ENCODE data around the gene GRPEL1.
"Not testable (repeated sequence)": the region's sequence is repeated elsewhere in the genome, so short reads cannot be mapped to it uniquely, and the experiment has no call there.

GRPEL1 gene

DNA sequence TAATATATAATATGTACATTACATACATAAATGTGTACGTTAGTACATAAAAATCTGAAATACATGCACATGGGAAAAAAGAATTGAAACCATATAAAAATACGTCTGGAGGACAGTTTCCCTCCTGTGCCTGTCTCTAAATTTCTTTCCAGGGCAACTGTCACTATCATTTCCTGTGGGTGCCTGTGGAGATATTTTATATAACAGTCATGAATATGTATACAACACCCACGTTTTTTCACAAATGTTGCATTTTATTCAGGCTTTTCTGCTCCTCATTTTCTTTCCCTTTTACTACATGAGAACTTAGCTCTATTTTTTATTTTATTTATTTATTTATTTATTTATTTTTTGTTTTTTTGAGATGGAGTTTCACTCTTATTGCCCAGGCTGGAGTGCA lies 24.2 kb upstream of the GRPEL1 start:
- TF ChIP-seq, protein P1, sequence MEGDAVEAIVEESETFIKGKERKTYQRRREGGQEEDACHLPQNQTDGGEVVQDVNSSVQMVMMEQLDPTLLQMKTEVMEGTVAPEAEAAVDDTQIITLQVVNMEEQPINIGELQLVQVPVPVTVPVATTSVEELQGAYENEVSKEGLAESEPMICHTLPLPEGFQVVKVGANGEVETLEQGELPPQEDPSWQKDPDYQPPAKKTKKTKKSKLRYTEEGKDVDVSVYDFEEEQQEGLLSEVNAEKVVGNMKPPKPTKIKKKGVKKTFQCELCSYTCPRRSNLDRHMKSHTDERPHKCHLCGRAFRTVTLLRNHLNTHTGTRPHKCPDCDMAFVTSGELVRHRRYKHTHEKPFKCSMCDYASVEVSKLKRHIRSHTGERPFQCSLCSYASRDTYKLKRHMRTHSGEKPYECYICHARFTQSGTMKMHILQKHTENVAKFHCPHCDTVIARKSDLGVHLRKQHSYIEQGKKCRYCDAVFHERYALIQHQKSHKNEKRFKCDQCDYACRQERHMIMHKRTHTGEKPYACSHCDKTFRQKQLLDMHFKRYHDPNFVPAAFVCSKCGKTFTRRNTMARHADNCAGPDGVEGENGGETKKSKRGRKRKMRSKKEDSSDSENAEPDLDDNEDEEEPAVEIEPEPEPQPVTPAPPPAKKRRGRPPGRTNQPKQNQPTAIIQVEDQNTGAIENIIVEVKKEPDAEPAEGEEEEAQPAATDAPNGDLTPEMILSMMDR (IDR thresholded peaks at IDR 0.05; ENCODE audit: insufficient read depth, low read depth, low read length, missing control alignments), result no peak
- DNase-seq (ENCODE audit: low read depth), result no peak
- no peak overlapping the region for H3K4me3 ChIP-seq (ENCODE audit: low read depth, low read length)

DNA sequence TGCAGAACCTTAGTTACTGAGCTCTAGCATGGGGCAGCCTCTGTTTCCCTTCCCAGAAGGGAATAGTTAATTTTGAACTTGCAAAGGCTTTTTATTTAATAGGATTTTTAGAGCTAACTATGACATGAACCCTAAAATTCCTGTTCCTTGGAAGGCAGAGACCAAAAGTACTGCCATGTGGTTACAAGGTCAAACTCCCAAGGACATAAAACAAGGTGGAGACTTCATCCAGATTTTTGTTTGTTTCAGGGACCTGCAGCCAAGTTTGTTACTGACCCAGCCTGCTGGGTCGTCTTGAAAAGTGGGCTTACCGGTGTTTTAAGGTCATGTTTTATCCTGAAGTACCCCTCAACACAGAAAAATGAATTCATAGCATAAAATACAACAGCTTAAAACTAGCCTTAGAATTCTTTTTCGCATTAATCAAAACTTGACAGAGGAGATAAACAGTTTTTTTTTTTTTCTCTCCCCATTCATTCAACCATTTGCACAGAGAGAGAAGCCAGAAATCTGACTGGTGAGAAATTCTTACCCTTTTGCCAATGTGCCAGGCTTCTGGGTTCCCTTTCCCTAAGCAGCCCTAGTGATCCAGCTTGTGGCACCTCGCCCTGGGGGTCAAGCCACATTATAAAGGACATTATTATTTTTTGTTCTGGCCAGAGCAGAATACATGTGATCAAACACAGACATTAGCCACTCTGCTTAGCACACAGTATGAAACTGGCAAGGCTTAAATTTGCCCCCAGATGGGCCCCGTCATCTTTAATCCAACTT lies 21.5 kb upstream of the GRPEL1 start:
- TF ChIP-seq, protein P1 (IDR thresholded peaks at IDR 0.05; ENCODE audit: insufficient read depth, low read depth, low read length, missing control alignments), result no peak

DNA sequence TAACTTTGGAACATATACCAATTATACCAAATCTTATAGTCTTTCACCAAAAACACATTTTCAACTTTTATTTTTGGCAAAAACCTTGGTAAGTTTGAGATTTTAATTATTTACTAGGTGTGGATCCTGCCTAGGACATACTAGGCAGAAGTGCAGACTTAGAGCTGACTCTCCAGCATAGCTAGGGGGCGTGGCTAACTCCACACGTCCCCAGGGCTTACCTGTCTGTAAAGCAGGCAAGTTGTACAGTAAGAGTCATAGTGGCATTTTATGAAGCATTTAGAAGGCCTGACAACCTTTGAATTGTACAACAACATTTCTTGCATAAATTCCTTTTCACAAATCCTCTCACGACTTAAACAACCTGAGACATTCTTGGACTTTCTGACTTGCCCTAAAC lies 19.2 kb upstream of the GRPEL1 start:
- no peak overlapping the region for H3K4me3 ChIP-seq (ENCODE audit: low read depth, low read length)
- TF ChIP-seq, protein P1 (IDR thresholded peaks at IDR 0.05; ENCODE audit: insufficient read depth, low read depth, low read length, missing control alignments), result no peak
- DNase-seq (ENCODE audit: low read depth), result no peak

More for the DNA sequence above, 21.5 kb upstream of the GRPEL1 start:
- DNase-seq (ENCODE audit: low read depth), result no peak
- H3K4me3 ChIP-seq (ENCODE audit: low read depth, low read length), result no peak overlapping the region

DNA sequence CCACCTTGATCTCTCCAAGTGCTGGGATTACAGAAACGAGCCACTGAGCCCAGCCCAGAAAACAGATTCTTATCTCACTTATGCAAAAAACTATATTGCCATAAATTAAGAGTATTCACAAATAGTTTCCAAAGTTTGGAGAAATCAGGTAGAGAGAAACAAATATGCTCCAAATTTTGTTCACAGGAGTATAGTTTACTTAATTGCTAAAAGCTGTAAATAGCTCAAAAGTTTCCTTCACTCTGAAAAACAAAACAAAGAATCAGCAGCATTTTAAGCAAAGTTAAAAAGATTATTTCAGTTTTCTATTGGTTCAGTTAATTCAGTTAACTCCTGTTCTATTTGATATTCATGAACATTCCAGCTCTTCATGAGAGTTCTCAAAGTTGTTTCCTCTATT lies 18.5 kb upstream of the GRPEL1 start:
- no peak overlapping the region for H3K4me3 ChIP-seq (ENCODE audit: low read depth, low read length)
- TF ChIP-seq, protein P1 (IDR thresholded peaks at IDR 0.05; ENCODE audit: insufficient read depth, low read depth, low read length, missing control alignments), result no peak
- DNase-seq (ENCODE audit: low read depth), result no peak

DNA sequence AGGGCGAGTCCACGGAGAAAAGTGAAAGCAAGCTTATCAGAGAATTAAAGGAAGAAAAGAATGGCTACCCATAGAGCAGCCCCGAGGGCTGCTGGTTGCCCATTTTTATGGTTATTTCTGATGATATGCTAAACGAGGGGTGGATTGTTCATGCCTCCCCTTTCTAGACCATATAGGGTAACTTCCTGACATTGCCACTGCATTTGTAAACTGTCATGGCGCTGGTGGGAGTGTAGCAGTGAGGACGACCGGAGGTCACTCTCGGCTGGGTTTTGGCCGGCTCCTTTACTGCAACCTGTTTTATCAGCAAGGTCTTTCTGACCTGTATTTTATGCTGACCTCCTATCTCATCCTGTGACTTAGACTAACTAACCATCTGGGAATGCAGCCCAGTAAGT lies 16.7 kb upstream of the GRPEL1 start:
- not testable (repeated sequence) for DNase-seq (ENCODE audit: low read depth); H3K4me3 ChIP-seq (ENCODE audit: low read depth, low read length)

DNA sequence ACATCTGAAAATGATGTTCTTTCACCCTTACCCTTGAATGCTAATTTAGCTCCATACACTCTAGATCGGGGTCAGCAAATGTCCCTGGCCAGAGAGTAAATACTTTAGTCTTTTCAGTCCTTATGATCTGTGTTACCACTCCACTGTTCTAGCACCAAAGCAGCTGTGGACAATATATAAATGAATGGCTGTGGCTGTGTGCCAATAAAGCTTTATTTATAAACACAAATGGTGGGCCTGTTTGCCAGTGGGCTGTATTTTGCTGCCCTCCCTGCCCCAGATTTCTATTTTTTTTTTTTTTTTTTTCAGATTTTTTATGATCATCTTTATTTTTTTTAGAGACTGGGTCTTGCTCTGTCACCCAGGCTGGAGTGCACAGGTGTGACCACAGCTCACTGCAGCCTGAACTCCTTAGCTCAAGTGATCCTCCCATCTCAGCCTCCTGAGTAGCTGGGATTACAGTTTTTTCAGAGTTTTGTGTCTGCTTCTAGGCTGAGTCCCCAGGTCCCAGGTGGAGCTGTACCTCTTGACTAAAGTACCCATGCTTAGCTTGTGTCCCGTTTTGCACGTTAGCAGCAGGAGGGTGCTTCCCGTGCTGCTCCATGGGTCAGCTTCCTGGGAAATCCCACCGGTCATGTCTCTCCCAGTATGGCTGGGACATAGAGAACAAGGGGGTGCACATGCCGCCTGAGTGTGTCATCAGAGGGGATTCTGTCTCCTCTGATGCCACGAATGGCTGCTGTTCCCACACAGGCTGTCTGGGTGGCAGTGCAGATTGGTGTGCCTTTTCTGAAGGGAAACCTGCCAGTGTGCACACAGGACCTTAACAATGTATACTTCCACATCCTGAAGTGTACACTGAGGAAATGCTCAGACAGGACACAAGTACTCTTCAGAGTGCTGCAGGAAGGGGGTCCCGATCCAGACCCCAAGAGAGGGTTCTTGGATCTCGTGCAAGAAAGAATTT lies 16.0 kb upstream of the GRPEL1 start:
- H3K4me3 ChIP-seq (ENCODE audit: low read depth, low read length), result no peak overlapping the region
- TF ChIP-seq, protein P1 (IDR thresholded peaks at IDR 0.05; ENCODE audit: insufficient read depth, low read depth, low read length, missing control alignments), result no peak
- no peak for DNase-seq (ENCODE audit: low read depth)

DNA sequence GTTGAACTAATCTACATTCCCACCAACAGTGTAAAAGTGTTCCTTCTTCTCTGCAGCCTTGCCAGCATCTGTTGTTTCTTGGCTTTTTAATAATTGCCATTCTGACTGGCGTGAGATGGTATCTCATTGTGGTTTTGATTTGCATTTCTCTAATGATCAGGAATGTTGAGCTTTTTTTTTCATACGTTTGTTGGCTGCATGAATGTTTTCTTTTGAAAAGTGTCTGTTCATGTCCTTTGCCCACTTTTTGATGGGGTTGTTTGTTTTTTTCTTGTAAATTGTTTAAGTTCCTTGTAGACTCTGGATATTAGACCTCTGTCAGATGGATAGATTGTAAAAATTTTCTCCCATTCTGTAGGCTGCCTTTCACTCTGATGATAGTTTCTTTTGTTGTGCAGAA lies 12.0 kb upstream of the GRPEL1 start:
- DNase-seq (ENCODE audit: low read depth); H3K4me3 ChIP-seq (ENCODE audit: low read depth, low read length): not testable (repeated sequence)

DNA sequence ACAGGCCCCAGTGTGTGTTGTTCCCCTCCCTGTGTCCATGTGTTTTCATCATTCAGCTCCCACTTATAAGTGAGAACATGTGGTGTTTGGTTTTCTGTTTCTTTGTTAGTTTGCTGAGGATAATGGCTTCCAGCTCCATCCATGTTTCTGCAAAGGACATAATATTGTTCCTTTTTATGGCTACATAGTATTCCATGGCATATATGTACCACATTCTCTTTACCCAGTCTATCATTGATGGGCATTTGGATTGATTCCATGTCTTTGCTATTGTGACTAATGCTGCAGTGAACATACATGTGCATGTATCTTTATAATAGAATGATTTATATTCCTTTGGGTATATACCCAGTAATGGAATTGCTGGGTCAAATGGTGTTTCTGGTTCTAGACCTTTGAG lies 11.6 kb upstream of the GRPEL1 start:
- not testable (repeated sequence) for H3K4me3 ChIP-seq (ENCODE audit: low read depth, low read length); DNase-seq (ENCODE audit: low read depth)
